ENCODE results near the gene DNAJC27. TPM values are rescaled to one million over a fixed set of nuclear protein-coding genes. Genes with fewer than 3 reads are reported as not detected.
"Not testable (repeated sequence)": the region's sequence is repeated elsewhere in the genome, so short reads cannot be mapped to it uniquely, and the experiment has no call there.

The DNAJC27 gene
- 10 to 100 TPM in 3 of 8 experiments, 1 to 10 TPM in 5; 5.2 to 12.5 (median 8.1) TPM for total RNA-seq

DNA sequence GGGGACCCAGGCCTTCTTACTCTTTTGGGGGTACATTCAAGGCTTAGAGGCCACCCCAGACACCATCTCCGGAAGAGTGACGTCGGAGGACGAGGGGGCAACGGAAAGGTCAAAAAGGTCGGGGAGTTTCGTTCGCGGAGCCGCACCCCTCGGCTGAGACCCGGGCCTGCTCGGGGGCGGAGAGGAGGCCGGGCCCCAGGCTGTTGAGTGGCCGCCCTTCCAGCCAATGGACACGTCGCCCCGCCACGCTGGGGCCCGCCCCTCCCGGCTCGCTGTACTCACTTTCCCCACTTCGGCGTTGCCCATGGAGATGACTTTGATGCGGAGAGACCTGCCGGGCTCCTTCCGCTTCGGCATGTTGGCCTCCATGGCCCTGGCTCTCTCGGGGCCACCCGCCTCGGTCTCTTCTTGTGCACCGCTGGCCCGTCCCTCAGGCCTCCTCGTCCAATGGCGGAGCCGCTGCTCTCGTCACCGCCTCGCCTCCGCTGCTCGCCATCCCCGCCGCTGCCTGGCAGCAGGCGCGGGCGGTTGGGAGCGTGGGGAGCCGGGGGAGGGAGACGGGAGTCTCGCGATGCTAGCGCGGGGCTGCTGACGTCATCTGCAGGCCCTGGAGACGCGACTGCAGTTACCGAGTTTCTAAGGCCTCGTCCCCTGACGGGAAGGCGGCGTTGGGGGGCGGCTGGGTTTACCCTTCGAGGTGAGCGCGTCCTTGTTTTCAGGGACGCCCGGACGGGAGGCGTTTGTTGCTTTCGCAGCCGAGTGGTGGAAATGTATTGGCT is at the start of gene DNAJC27:
TSS of gene DNAJC27 (minus strand) at position 420 of the 779 bp plus-strand sequence. CDS start at position 369, 51 bp downstream.
- in situ Hi-C loops (cut with MboI; ENCODE audit: low pct_unique_long_range_greater_than_20kb in 2 of 9, low sequenced_read_pairs in 9 of 9, unreplicated experiment in 9 of 9): loop anchor here in 2 of 9 experiments (10.0 to 25.0 kb wide), 2 partner anchors 153 to 559 kb away; no protein-coding TSS in a partner anchor

DNA sequence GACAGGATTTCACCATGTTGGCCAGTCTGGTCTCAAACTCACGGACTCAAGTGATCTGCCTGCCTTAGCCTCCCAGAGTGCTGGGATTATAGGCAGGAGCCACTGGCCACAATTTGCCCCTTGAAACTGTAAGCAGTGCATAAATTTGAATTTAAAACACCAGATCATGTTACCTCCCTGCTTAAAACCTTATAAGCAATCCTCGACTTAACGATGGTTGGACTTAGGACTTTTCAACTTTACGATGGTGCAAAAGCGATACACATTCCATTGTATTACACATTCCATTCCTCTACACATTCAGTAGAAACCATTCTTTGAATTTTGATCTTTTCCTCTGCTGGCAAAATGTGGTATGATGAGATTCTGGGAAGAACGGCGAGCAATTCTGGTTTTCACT is 46.9 kb upstream of the DNAJC27 start:
- in situ Hi-C loops (cut with MboI; ENCODE audit: low pct_unique_long_range_greater_than_20kb in 2 of 9, low sequenced_read_pairs in 9 of 9, unreplicated experiment in 9 of 9): no loop called here

More for the DNA sequence above, at the start of gene DNAJC27:
- Histone ChIP-seq H3K4me1 (replicated peaks in 1 of 2) (peaks cover 4 to 8% of the 10 kb centered on the region in 2 donors), H3K27ac (peak within 1 kb of the TSS; percentile 97 to 99), H3K4me3 (peak within 1 kb of the TSS; percentile 55 to 85 (median 75))
- peak; percentile 87 to 96 (median 95) for ATAC-seq (replicated peaks in 6 of 8)
- 0% methylated on average over 4 to 17 of the region's 72 CpGs; no CpG with 5 or more reads in 5 of the 10 experiments for WGBS, 10 experiments

GRCh38 chr2:25014631-25015030 is 42.9 kb upstream of the DNAJC27 start:
- peaks cover 5 to 7% of the 10 kb centered on the region in 2 donors for H3K4me1 ChIP-seq (replicated peaks in 1 of 2)
- ATAC-seq (replicated peaks in 6 of 8): no peak
- H3K4me3 ChIP-seq: no peak overlapping the region
- in situ Hi-C loops (cut with MboI; ENCODE audit: low pct_unique_long_range_greater_than_20kb in 2 of 9, low sequenced_read_pairs in 9 of 9, unreplicated experiment in 9 of 9): no loop called here
- H3K27ac ChIP-seq: no peak overlapping the region
- 80 to 100% (median 100%) methylated on average over 1 to 5 of the region's 9 CpGs; no CpG with 5 or more reads in 2 of the 10 experiments for WGBS, 10 experiments

More for the DNA sequence above, 46.9 kb upstream of the DNAJC27 start:
- peak in 1 of 8 experiments; percentile 36 for ATAC-seq (replicated peaks in 6 of 8)
- Histone ChIP-seq H3K4me3 (no peak overlapping the region), H3K4me1 (replicated peaks in 1 of 2) (no peaks in the 10 kb centered on the region), H3K27ac (no peak overlapping the region)
- whole genome bisulfite sequencing, 10 experiments: 77 to 100% (median 84%) methylated on average over 1 to 7 of the region's 7 CpGs; no CpG with 5 or more reads in 1 of the 10 experiments

DNA sequence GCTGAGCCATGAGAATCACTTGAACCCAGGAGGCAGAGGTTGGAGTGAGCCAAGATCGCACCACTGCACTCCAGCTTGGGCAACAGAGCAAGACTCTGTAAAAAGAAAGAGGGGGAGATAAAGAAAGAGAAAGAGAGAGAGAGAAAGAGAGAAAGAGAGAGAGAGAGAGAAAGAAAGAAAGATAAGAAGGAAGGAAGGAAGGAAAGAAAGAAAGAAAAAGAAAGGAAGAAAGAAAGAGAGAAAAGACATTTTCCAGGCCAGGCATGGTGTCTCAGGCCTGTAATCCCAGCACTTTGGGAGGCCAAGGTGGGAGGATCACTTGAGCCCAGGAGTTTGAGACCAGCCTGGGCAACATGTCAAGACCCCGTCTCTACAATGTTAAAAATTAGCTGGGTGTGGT is 39.6 kb upstream of the DNAJC27 start:
- in situ Hi-C loops (cut with MboI; ENCODE audit: low pct_unique_long_range_greater_than_20kb in 2 of 9, low sequenced_read_pairs in 9 of 9, unreplicated experiment in 9 of 9); H3K4me1 ChIP-seq (replicated peaks in 1 of 2); ATAC-seq (replicated peaks in 6 of 8); H3K4me3 ChIP-seq; H3K27ac ChIP-seq: not testable (repeated sequence)
- 73 to 100% (median 100%) methylated on average over 1 to 2 of the region's 2 CpGs; no CpG with 5 or more reads in 1 of the 10 experiments for WGBS, 10 experiments

DNA sequence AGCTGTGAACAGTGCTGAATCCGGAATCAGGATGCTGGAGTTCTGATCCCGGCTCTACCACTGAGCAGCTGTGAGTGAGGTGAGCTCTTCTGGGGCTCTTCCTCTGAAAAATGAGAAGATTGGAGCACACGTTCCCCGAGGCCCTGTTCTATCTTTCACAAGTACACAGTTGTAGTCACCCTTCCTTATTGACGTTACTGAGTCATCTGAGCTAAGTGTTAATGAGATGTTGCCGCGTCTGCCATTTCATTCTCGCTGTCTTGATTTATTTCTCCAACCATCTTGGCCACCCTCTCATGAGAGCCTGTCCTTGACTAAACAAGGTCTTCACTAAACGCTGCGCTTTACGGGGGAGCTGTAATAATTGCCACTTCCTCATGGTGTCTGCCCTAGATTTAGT is 38.2 kb upstream of the DNAJC27 start:
- peak in 6 of 8 experiments; percentile 40 to 97 (median 96) for ATAC-seq (replicated peaks in 6 of 8)
- Histone ChIP-seq H3K4me3 (no peak overlapping the region), H3K27ac (no peak overlapping the region), H3K4me1 (replicated peaks in 1 of 2) (peaks cover 5 to 8% of the 10 kb centered on the region in 2 donors)
- WGBS, 10 experiments: 27 to 73% (median 65%) methylated on average over 3 to 11 of the region's 11 CpGs; no CpG with 5 or more reads in 2 of the 10 experiments
- in situ Hi-C loops (cut with MboI; ENCODE audit: low pct_unique_long_range_greater_than_20kb in 2 of 9, low sequenced_read_pairs in 9 of 9, unreplicated experiment in 9 of 9): no loop called here

GRCh38 chr2:25002066-25002465 is 30.3 kb upstream of the DNAJC27 start:
- peak in 3 of 8 experiments; percentile 48 to 58 (median 50) for ATAC-seq (replicated peaks in 6 of 8)
- in situ Hi-C loops (cut with MboI; ENCODE audit: low pct_unique_long_range_greater_than_20kb in 2 of 9, low sequenced_read_pairs in 9 of 9, unreplicated experiment in 9 of 9): no loop called here
- no peak overlapping the region for H3K27ac ChIP-seq
- no peaks in the 10 kb centered on the region for H3K4me1 ChIP-seq (replicated peaks in 1 of 2)
- H3K4me3 ChIP-seq: no peak overlapping the region
- WGBS, 10 experiments: 14 to 60% methylated on average over 1 of the region's 1 CpG; no CpG with 5 or more reads in 8 of the 10 experiments

DNA sequence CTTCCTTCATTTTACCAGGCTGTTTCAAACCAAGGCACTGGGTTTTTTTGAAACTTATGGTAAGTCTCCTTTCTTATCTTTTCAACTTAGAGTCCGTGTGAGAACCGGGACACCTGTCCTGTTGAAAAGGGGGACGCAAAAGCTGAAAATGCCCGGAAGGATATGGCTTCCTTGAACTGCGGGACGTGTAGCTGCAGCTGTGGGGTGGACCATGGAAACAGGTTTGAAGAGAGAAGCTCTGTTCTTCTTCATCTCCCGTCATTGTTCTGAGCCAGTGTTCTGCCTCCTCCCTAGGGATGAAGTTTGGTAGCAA is 29.5 kb upstream of the DNAJC27 start:
- Histone ChIP-seq H3K4me3 (no peak overlapping the region), H3K27ac (no peak overlapping the region), H3K4me1 (replicated peaks in 1 of 2) (no peaks in the 10 kb centered on the region)
- WGBS, 10 experiments: 86 to 98% (median 94%) methylated on average over 5 to 7 of the region's 7 CpGs; no CpG with 5 or more reads in 5 of the 10 experiments
- ATAC-seq (replicated peaks in 6 of 8): no peak
- in situ Hi-C loops (cut with MboI; ENCODE audit: low pct_unique_long_range_greater_than_20kb in 2 of 9, low sequenced_read_pairs in 9 of 9, unreplicated experiment in 9 of 9): no loop called here

GRCh38 chr2:25000503-25001324 is 29.0 kb upstream of the DNAJC27 start:
- Histone ChIP-seq H3K4me1 (replicated peaks in 1 of 2) (no peaks in the 10 kb centered on the region), H3K27ac (no peak overlapping the region), H3K4me3 (no peak overlapping the region)
- in situ Hi-C loops (cut with MboI; ENCODE audit: low pct_unique_long_range_greater_than_20kb in 2 of 9, low sequenced_read_pairs in 9 of 9, unreplicated experiment in 9 of 9): no loop called here
- WGBS, 10 experiments: 0 to 67% (median 25%) methylated on average over 1 to 4 of the region's 6 CpGs; no CpG with 5 or more reads in 3 of the 10 experiments
- ATAC-seq (replicated peaks in 6 of 8): peak in 4 of 8 experiments; percentile 65 to 82 (median 72)

GRCh38 chr2:25000036-25000435 is 28.3 kb upstream of the DNAJC27 start:
- 51 to 100% (median 80%) methylated on average over 1 to 4 of the region's 4 CpGs; no CpG with 5 or more reads in 1 of the 10 experiments for WGBS, 10 experiments
- H3K4me1 ChIP-seq (replicated peaks in 1 of 2): no peaks in the 10 kb centered on the region
- H3K4me3 ChIP-seq: no peak overlapping the region
- no peak for ATAC-seq (replicated peaks in 6 of 8)
- H3K27ac ChIP-seq: no peak overlapping the region
- in situ Hi-C loops (cut with MboI; ENCODE audit: low pct_unique_long_range_greater_than_20kb in 2 of 9, low sequenced_read_pairs in 9 of 9, unreplicated experiment in 9 of 9): no loop called here

- WGBS, 10 experiments: 50 to 83% (median 71%) methylated on average over 1 to 6 of the region's 8 CpGs; no CpG with 5 or more reads in 5 of the 10 experiments
- H3K4me3 ChIP-seq; ATAC-seq (replicated peaks in 6 of 8); H3K4me1 ChIP-seq (replicated peaks in 1 of 2); H3K27ac ChIP-seq: not testable (repeated sequence)
- in situ Hi-C loops (cut with MboI; ENCODE audit: low pct_unique_long_range_greater_than_20kb in 2 of 9, low sequenced_read_pairs in 9 of 9, unreplicated experiment in 9 of 9): loop anchor here in 2 of 9 experiments (25.0 kb wide), 2 partner anchors 113 to 138 kb away; no protein-coding TSS in a partner anchor
These were observed 27.3 kb upstream of the DNAJC27 start for GRCh38 chr2:24999097-24999496.

GRCh38 chr2:24994146-24994724 is 22.5 kb upstream of the DNAJC27 start:
- in situ Hi-C loops (cut with MboI; ENCODE audit: low pct_unique_long_range_greater_than_20kb in 2 of 9, low sequenced_read_pairs in 9 of 9, unreplicated experiment in 9 of 9): loop anchor here in 2 of 9 experiments (25.0 kb wide), 2 partner anchors 118 to 143 kb away; no protein-coding TSS in a partner anchor
- no peaks in the 10 kb centered on the region for H3K4me1 ChIP-seq (replicated peaks in 1 of 2)
- ATAC-seq (replicated peaks in 6 of 8): no peak
- H3K4me3 ChIP-seq: no peak overlapping the region
- WGBS, 10 experiments: 9 to 88% (median 56%) methylated on average over 1 of the region's 1 CpG; no CpG with 5 or more reads in 2 of the 10 experiments
- no peak overlapping the region for H3K27ac ChIP-seq

- no peaks in the 10 kb centered on the region for H3K4me1 ChIP-seq (replicated peaks in 1 of 2)
- no peak overlapping the region for H3K27ac ChIP-seq
- peak in 2 of 8 experiments; percentile 34 to 52 for ATAC-seq (replicated peaks in 6 of 8)
- 8 to 89% (median 64%) methylated on average over 1 to 6 of the region's 6 CpGs for WGBS, 10 experiments
- in situ Hi-C loops (cut with MboI; ENCODE audit: low pct_unique_long_range_greater_than_20kb in 2 of 9, low sequenced_read_pairs in 9 of 9, unreplicated experiment in 9 of 9): loop anchor here in 2 of 9 experiments (25.0 kb wide), 2 partner anchors 119 to 144 kb away; no protein-coding TSS in a partner anchor
- H3K4me3 ChIP-seq: no peak overlapping the region
These were observed 21.8 kb upstream of the DNAJC27 start for GRCh38 chr2:24993406-24994145.
